IMR-90 (cell line): ENCODE measurements around the gene CCT7. TPM values are rescaled to one million over a fixed set of nuclear protein-coding genes. Genes with fewer than 3 reads are reported as not detected.

ENCODE experiments used
- ATAC-seq: fragments of 200-7000 bp; cut with Tn5 transposase; 2 replicates; pipeline ENCODE4 v1.9.1; 2020; ENCODE audit warnings: low read depth, mild to moderate bottlenecking, moderate library complexity
- BruUV-seq: library from RNA; stranded (reverse); fragments of 400-500 nt; replicated peaks from 2 replicates; lab custom pipeline; 2021; lab: Mats Ljungman, UMichigan
- CTCF ChIA-PET: fragments of 300-600 bp; formaldehyde crosslinking; extraction: SDS; loops from one replicate; lab custom pipeline; 2021; ENCODE audit warnings: antibody characterized with exemption; lab: Yijun Ruan, JAX
- POLR2A ChIA-PET: fragments of 300-600 bp; sonication (Branson Sonifier 250); formaldehyde crosslinking; loops from one replicate; lab custom pipeline; 2022; ENCODE audit warnings: antibody characterized with exemption; ENCODE audit not compliant: unreplicated experiment; lab: Charles Lee
- DNase-seq: peaks from one replicate; pipeline ENCODE4 v3.0.0; 2013
- H2AFZ ChIP-seq: replicated peaks from 2 replicates; pipeline ENCODE3; 2013; ENCODE audit warnings: low read length, mild to moderate bottlenecking; ENCODE audit not compliant: poor library complexity
- H2AK5ac ChIP-seq: 2 replicates; pipeline ENCODE4 v1.6.1; 2013; ENCODE audit warnings: low read depth, low read length, inconsistent platforms
- H2AK9ac ChIP-seq: replicated peaks from 2 replicates; pipeline ENCODE3; 2013; ENCODE audit warnings: mild to moderate bottlenecking, low read depth, low read length, moderate library complexity; ENCODE audit not compliant: poor library complexity
- H2BK120ac ChIP-seq: 2 replicates; pipeline ENCODE4 v1.6.1; 2013; ENCODE audit warnings: low read depth, low read length, inconsistent platforms
- H2BK15ac ChIP-seq: 3 replicates; pipeline ENCODE4 v1.6.1; 2013; ENCODE audit warnings: low read depth, low read length, inconsistent platforms
- H2BK20ac ChIP-seq: 2 replicates; pipeline ENCODE4 v1.6.1; 2013; ENCODE audit warnings: low read depth, mild to moderate bottlenecking, inconsistent platforms, low read length, moderate library complexity
- H2BK5ac ChIP-seq: 2 replicates; pipeline ENCODE4 v1.6.1; 2013; ENCODE audit warnings: mild to moderate bottlenecking, low read depth, low read length, inconsistent platforms; ENCODE audit not compliant: poor library complexity, severe bottlenecking
- H3K14ac ChIP-seq: replicated peaks from 2 replicates; pipeline ENCODE4 v1.6.1; 2013; ENCODE audit warnings: low read depth, low read length, inconsistent platforms
- H3K18ac ChIP-seq: 2 replicates; pipeline ENCODE4 v1.6.1; 2013; ENCODE audit warnings: low read depth, low read length, control low read depth
- H3K23ac ChIP-seq: 2 replicates; pipeline ENCODE4 v1.6.1; 2013; ENCODE audit warnings: low read depth, low read length, inconsistent platforms
- H3K27ac ChIP-seq: 2 replicates; pipeline ENCODE4 v1.5.1; 2013; ENCODE audit warnings: mild to moderate bottlenecking, control low read depth, low read length; ENCODE audit not compliant: insufficient read depth
- H3K27me3 ChIP-seq: 2 replicates; pipeline ENCODE4 v1.6.1; 2013; ENCODE audit warnings: low read length; ENCODE audit not compliant: control insufficient read depth, insufficient read depth
- H3K36me3 ChIP-seq: 2 replicates; pipeline ENCODE4 v1.6.1; 2013; ENCODE audit warnings: low read length, mixed read lengths; ENCODE audit not compliant: control insufficient read depth, insufficient read depth
- H3K4ac ChIP-seq: 2 replicates; pipeline ENCODE4 v1.6.1; 2013; ENCODE audit warnings: low read depth, low read length, inconsistent platforms
- H3K4me1 ChIP-seq: 2 replicates; pipeline ENCODE4 v1.6.1; 2013; ENCODE audit warnings: low read length, mixed read lengths; ENCODE audit not compliant: control insufficient read depth, insufficient read depth
- H3K4me2 ChIP-seq: 2 replicates; pipeline ENCODE4 v1.6.1; 2013; ENCODE audit warnings: low read depth, mild to moderate bottlenecking, control low read depth, low read length, moderate library complexity
- H3K4me3 ChIP-seq: 2 replicates; pipeline ENCODE4 v1.5.1; 2013; ENCODE audit warnings: low read depth, mild to moderate bottlenecking, control low read depth, low read length, moderate library complexity; ENCODE audit not compliant: insufficient read depth
- H3K56ac ChIP-seq: 2 replicates; pipeline ENCODE4 v1.6.1; 2013; ENCODE audit warnings: low read length, inconsistent platforms; ENCODE audit not compliant: insufficient read depth; ENCODE audit errors: extremely low read depth
- H3K79me1 ChIP-seq, 2 experiments: 2 replicates each; pipeline ENCODE4 v1.6.1; 2013; ENCODE audit warnings: low read length in 2 of 2, inconsistent platforms in 1 of 2, low read depth in 1 of 2
- H3K9ac ChIP-seq: 2 replicates; pipeline ENCODE4 v1.6.1; 2013; ENCODE audit warnings: low read depth, low read length, control low read depth
- H3K9me1 ChIP-seq: 2 replicates; pipeline ENCODE4 v1.6.1; 2013; ENCODE audit warnings: low read length, inconsistent platforms; ENCODE audit not compliant: insufficient read depth
- H3K9me3 ChIP-seq: 2 replicates; pipeline ENCODE4 v1.6.1; 2013; ENCODE audit warnings: low read length; ENCODE audit not compliant: control insufficient read depth, insufficient read depth
- H4K20me1 ChIP-seq: 2 replicates; pipeline ENCODE4 v1.6.1; 2013; ENCODE audit warnings: low read length, inconsistent platforms; ENCODE audit not compliant: insufficient read depth
- H4K5ac ChIP-seq: 2 replicates; pipeline ENCODE4 v1.6.1; 2013; ENCODE audit warnings: mild to moderate bottlenecking, low read depth, low read length, control low read depth
- H4K8ac ChIP-seq, 2 experiments: 2 replicates each; pipeline ENCODE4 v1.6.1; 2013; ENCODE audit warnings: low read depth in 2 of 2, low read length in 2 of 2, control low read depth in 1 of 2, inconsistent platforms in 1 of 2
- H4K91ac ChIP-seq: 2 replicates; pipeline ENCODE4 v1.6.1; 2013; ENCODE audit warnings: low read depth, low read length, inconsistent platforms; ENCODE audit not compliant: insufficient read depth
- BHLHE40 ChIP-seq: fragments of 150-350 bp; IDR thresholded peaks from 2 replicates; pipeline ENCODE4 v1.6.1; 2016; ENCODE audit warnings: mild to moderate bottlenecking, low read depth, low read length
- CHD1 ChIP-seq: IDR thresholded peaks from 2 replicates; pipeline ENCODE4 v1.6.1; 2012; ENCODE audit warnings: low read depth, low read length, improper control_type of control experiment
- MAFK ChIP-seq: IDR thresholded peaks from 2 replicates; pipeline ENCODE4 v1.6.1; 2012; ENCODE audit warnings: low read depth, low read length, improper control_type of control experiment
- MXI1 ChIP-seq: IDR thresholded peaks from 2 replicates; pipeline ENCODE4 v1.6.1; 2012; ENCODE audit warnings: low read depth, mild to moderate bottlenecking, low read length, moderate library complexity, borderline replicate concordance
- NFE2L2 ChIP-seq: fragments of 150-350 bp; IDR thresholded peaks from 2 replicates; pipeline ENCODE4 v1.6.1; 2016; ENCODE audit warnings: low read depth, mild to moderate bottlenecking, low read length
- RAD21 ChIP-seq: IDR thresholded peaks from 2 replicates; pipeline ENCODE4 v1.6.1; 2012; ENCODE audit warnings: low read length, improper control_type of control experiment
- RCOR1 ChIP-seq: IDR thresholded peaks from 2 replicates; pipeline ENCODE4 v1.6.1; 2012; ENCODE audit warnings: mild to moderate bottlenecking, low read length, improper control_type of control experiment; ENCODE audit not compliant: insufficient replicate concordance
- RFX5 ChIP-seq: IDR thresholded peaks from 2 replicates; pipeline ENCODE4 v1.8.0; 2012; ENCODE audit warnings: low read depth, mild to moderate bottlenecking, low read length, moderate library complexity
- SMC3 ChIP-seq: fragments of 150-350 bp; IDR thresholded peaks from 2 replicates; pipeline ENCODE4 v1.6.1; 2016; ENCODE audit warnings: low read depth, mild to moderate bottlenecking, antibody characterized with exemption, low read length, moderate library complexity
- WGBS, 2 experiments: methylation state at CpG; one replicate each; pipeline versions ENCODE4 v1.1.5 to v1.1.7; 2013; ENCODE audit warnings: missing lambda C conversion rate in 2 of 2; ENCODE audit not compliant: insufficient read length in 1 of 2; ENCODE audit errors: extremely low coverage in 2 of 2; 5-methylcytosine and 5-hydroxymethylcytosine counted together
- dilution Hi-C: fragments of 300-500 bp; cut with HindIII; formaldehyde crosslinking; loops from one replicate; pipeline ENCODE4 v1.14.3; 2018; ENCODE audit warnings: low sequenced_read_pairs; ENCODE audit not compliant: unreplicated experiment
- in situ Hi-C: fragments of 300-500 bp; cut with MboI; formaldehyde crosslinking; loops from 3 replicates; pipeline ENCODE4 v1.14.3; 2019; ENCODE audit warnings: low sequenced_read_pairs, inconsistent platforms, mixed read lengths
- intact Hi-C: fragments of 100-400 bp; cut with micrococcal nuclease; formaldehyde crosslinking; loops from 2 replicates; pipeline ENCODE4 v1.10.0; 2022
- polyA plus RNA-seq, 3 experiments: library from polyadenylated mRNA; depleted of rRNA; stranded (reverse); fragments of >200 nt; gene quantifications; 2 replicates each; pipeline ENCODE4 v1.2.3, GENCODE V29; 2012; ENCODE audit warnings: low replicate concordance in 1 of 3
- total RNA-seq: library from RNA; depleted of rRNA; stranded (reverse); fragments of >200 nt; gene quantifications from 2 replicates; pipeline ENCODE4 v1.2.3, GENCODE V29; 2012
- TF ChIP-seq, protein P1 (sequence below): fragments of 150-350 bp; IDR thresholded peaks from 2 replicates; pipeline ENCODE4 v1.6.1; 2016; ENCODE audit warnings: low read depth, mild to moderate bottlenecking, low read length, moderate library complexity, borderline replicate concordance

The CCT7 gene
- total and polyA plus RNA-seq, 2 of the 4 experiments (the other 2 are of a cell fraction), result 321 to 575 TPM

DNA sequence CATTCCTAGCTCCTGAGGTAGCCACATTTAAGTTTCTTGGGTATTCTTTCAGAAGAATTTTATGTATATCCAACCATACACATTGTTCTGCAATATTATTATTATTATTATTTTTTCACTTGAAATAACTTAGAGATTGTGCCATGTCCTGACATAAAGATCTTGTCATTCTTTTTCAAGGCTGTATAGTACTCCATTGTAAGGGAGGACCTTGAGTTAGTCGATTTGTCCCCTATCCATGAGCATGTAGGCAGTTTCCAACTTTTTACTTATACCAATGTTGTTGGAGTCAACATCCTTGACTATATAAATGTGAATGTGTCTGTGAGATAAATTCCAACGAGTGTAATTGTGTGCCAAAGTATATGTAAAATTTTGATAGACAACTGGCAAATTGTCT lies 60.1 kb downstream of the CCT7 start:
- Histone ChIP-seq H4K5ac (no peak overlapping the region), H3K79me1 (no peaks in the 10 kb centered on the region), H2BK20ac (no peak overlapping the region), H3K4me1 (no peaks in the 10 kb centered on the region; the same call in 1 of the 2 replicates), H3K4me2 (no peak overlapping the region), H3K23ac (no peak overlapping the region), H2BK15ac (no peak overlapping the region), H4K20me1 (peaks cover 5% of the 10 kb centered on the region; the same call in 1 of the 2 replicates), H3K27ac (no peak overlapping the region), H2AK9ac (no peak overlapping the region), H3K56ac (no peak overlapping the region), H3K36me3 (no peaks in the 10 kb centered on the region), H2AK5ac (no peak overlapping the region), H2AFZ (no peak overlapping the region), H2BK120ac (no peak overlapping the region), H3K9me3 (no peaks in the 10 kb centered on the region), H3K14ac (no peak overlapping the region), H4K8ac (no peak overlapping the region), H3K18ac (no peak overlapping the region), H4K91ac (no peak overlapping the region), H3K27me3 (peaks cover 63% of the 10 kb centered on the region), H3K4me3 (no peak overlapping the region), H3K4ac (no peak overlapping the region), H3K9ac (no peak overlapping the region), H3K9me1 (no peaks in the 10 kb centered on the region), H2BK5ac (no peak overlapping the region)
- intact Hi-C loops (no loop called here), dilution Hi-C loops (no loop called here), in situ Hi-C loops (no loop called here)
- POLR2A ChIA-PET, result no interaction called here
- TF ChIP-seq NFE2L2, result no peak
- TF ChIP-seq RAD21, result no peak
- TF ChIP-seq BHLHE40, result no peak
- TF ChIP-seq RCOR1, result no peak
- TF ChIP-seq, protein P1, sequence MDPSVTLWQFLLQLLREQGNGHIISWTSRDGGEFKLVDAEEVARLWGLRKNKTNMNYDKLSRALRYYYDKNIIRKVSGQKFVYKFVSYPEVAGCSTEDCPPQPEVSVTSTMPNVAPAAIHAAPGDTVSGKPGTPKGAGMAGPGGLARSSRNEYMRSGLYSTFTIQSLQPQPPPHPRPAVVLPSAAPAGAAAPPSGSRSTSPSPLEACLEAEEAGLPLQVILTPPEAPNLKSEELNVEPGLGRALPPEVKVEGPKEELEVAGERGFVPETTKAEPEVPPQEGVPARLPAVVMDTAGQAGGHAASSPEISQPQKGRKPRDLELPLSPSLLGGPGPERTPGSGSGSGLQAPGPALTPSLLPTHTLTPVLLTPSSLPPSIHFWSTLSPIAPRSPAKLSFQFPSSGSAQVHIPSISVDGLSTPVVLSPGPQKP, result no peak
- TF ChIP-seq MAFK, result no peak
- TF ChIP-seq RFX5, result no peak
- TF ChIP-seq SMC3, result no peak
- TF ChIP-seq MXI1, result no peak
- no peak for TF ChIP-seq CHD1
- ATAC-seq (no peak), DNase-seq (no peak)
- WGBS, 2 experiments, result no CpG with 5 or more reads among the region's 2 CpGs
- CTCF ChIA-PET, result no interaction called here
- no TSS peak for BruUV-seq
